Neural progenitor cell (in vitro differentiated cells): ENCODE measurements around the gene ERV3-1. TPM values are rescaled to one million over a fixed set of nuclear protein-coding genes. Genes with fewer than 3 reads are reported as not detected.

Experiments
- DNase-seq: peaks from one replicate; pipeline ENCODE4 v3.0.0-alpha.2; 2016; ENCODE audit warnings: low spot score
- H2AFZ ChIP-seq: fragments of 200-600 bp; sonication (generic); replicated peaks from 2 replicates; pipeline ENCODE4 v1.6.1; 2016; ENCODE audit warnings: antibody characterized with exemption
- H3F3A ChIP-seq: fragments of 200-600 bp; sonication (generic); 2 replicates; pipeline ENCODE4 v1.6.1; 2016; ENCODE audit warnings: antibody characterized with exemption, low read depth
- H3K27ac ChIP-seq: fragments of 200-600 bp; sonication (generic); 2 replicates; pipeline ENCODE4 v1.5.1; 2016; ENCODE audit warnings: mild to moderate bottlenecking
- H3K27me3 ChIP-seq: fragments of 200-600 bp; sonication (generic); 2 replicates; pipeline ENCODE4 v1.6.1; 2016; ENCODE audit warnings: mild to moderate bottlenecking, moderate library complexity
- H3K36me3 ChIP-seq: fragments of 200-600 bp; sonication (generic); 2 replicates; pipeline ENCODE4 v1.5.1; 2016
- H3K4me1 ChIP-seq: fragments of 200-600 bp; sonication (generic); 2 replicates; pipeline ENCODE4 v1.6.1; 2016; ENCODE audit warnings: mixed run types
- H3K4me2 ChIP-seq: fragments of 200-600 bp; sonication (generic); 2 replicates; pipeline ENCODE4 v1.6.1; 2016
- H3K4me3 ChIP-seq: fragments of 200-600 bp; sonication (generic); 2 replicates; pipeline ENCODE4 v1.5.1; 2016
- H3K79me2 ChIP-seq: fragments of 200-600 bp; sonication (generic); 2 replicates; pipeline ENCODE4 v1.6.1; 2016; ENCODE audit warnings: low read depth
- H3K9ac ChIP-seq: fragments of 200-600 bp; sonication (generic); 2 replicates; pipeline ENCODE4 v1.6.1; 2016
- H3K9me3 ChIP-seq: fragments of 200-600 bp; sonication (generic); 2 replicates; pipeline ENCODE4 v1.5.1; 2016; ENCODE audit warnings: low read depth
- H4K20me1 ChIP-seq: fragments of 200-600 bp; sonication (generic); 2 replicates; pipeline ENCODE4 v1.6.1; 2016; ENCODE audit warnings: low read depth
- H3K27ac Mint-ChIP-seq: 3 replicates; pipeline ENCODE4 v1.8.0; 2021; ENCODE audit warnings: mixed read lengths
- H3K27me3 Mint-ChIP-seq: 2 replicates; pipeline ENCODE4 v1.8.0; 2022; ENCODE audit warnings: low read depth, mild to moderate bottlenecking, inconsistent platforms, moderate library complexity, mixed read lengths; ENCODE audit not compliant: insufficient read depth
- H3K36me3 Mint-ChIP-seq: 3 replicates; pipeline ENCODE4 v1.8.0; 2021; ENCODE audit warnings: mixed read lengths
- H3K4me1 Mint-ChIP-seq: 3 replicates; pipeline ENCODE4 v1.8.0; 2021; ENCODE audit warnings: mixed read lengths
- H3K4me3 Mint-ChIP-seq: 3 replicates; pipeline ENCODE4 v1.8.0; 2021; ENCODE audit warnings: mild to moderate bottlenecking, moderate library complexity, mixed read lengths
- H3K9me3 Mint-ChIP-seq: 3 replicates; pipeline ENCODE4 v1.8.0; 2020; ENCODE audit warnings: mixed read lengths
- EZH2 ChIP-seq: fragments of 200-600 bp; sonication (generic); IDR thresholded peaks from 2 replicates; pipeline ENCODE4 v1.6.1; 2017; ENCODE audit warnings: antibody characterized with exemption, mild to moderate bottlenecking, moderate library complexity
- EZH2phosphoT487 ChIP-seq: fragments of 200-600 bp; sonication (generic); IDR thresholded peaks from 2 replicates; pipeline ENCODE4 v1.6.1; 2017; ENCODE audit warnings: antibody characterized with exemption
- total RNA-seq: library from RNA; depleted of rRNA; stranded (reverse); fragments of >200 nt; gene quantifications from 2 replicates; pipeline ENCODE4 v1.2.3, GENCODE V29; 2015; ENCODE audit warnings: low replicate concordance
- TF ChIP-seq, protein P1 (sequence below): fragments of 200-600 bp; sonication (generic); IDR thresholded peaks from 2 replicates; pipeline ENCODE4 v1.5.1; 2017; ENCODE audit warnings: antibody characterized with exemption, mild to moderate bottlenecking

The ERV3-1 gene
- total RNA-seq, 1 donor from 2014 or later, result 50.0 TPM

DNA sequence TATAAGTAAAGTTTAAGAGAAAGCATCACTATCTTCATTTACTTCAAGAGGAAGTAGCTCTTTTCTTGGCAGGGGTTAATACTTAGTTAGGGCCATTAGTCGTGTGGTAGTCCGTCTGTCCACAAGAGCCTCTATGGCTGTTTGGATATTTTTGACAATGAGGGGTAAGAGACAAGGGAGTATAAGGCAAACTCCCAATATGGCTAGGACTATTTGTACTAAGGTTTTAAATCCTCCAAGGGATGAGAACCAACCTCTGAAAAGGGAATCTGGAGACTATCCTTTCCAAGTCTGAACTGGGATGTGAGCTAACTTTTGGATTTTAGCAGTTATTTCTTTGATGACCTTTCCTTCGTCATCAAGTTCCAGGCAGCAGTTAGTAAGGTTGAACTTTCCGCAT, 15.6 kb downstream of the ERV3-1 start, which contains the start of gene ZNF117:
Gene ZNF117, minus strand, starts transcription at position 101 of the 400 bp plus-strand sequence.
- H3K9me3 ChIP-seq, result peaks cover 22% of the 10 kb centered on the region
- H3K4me2 ChIP-seq, result no peak within 1 kb of the TSS
- Mint-ChIP-seq H3K27me3 (peaks cover 5% of the 10 kb centered on the region), H3K27ac (no peak within 1 kb of the TSS), H3K4me1 (no peaks in the 10 kb centered on the region), H3K4me3 (no peak within 1 kb of the TSS), H3K36me3 (peaks cover 87% of the 10 kb centered on the region), H3K9me3 (peaks cover 93% of the 10 kb centered on the region)
- peaks cover 16% of the 10 kb centered on the region for H3K79me2 ChIP-seq
- H3K27me3 ChIP-seq, result no peaks in the 10 kb centered on the region
- peaks cover 40% of the 10 kb centered on the region for H3K36me3 ChIP-seq
- no peaks in the 10 kb centered on the region for H3K4me1 ChIP-seq
- H3K9ac ChIP-seq, result no peak within 1 kb of the TSS
- DNase-seq, result no peak
- H3K4me3 ChIP-seq, result no peak within 1 kb of the TSS
- H3F3A ChIP-seq, result no peaks in the 10 kb centered on the region
- H3K27ac ChIP-seq, result no peak within 1 kb of the TSS
- no peaks in the 10 kb centered on the region for H4K20me1 ChIP-seq
- no peak for TF ChIP-seq EZH2
- TF ChIP-seq, protein P1, sequence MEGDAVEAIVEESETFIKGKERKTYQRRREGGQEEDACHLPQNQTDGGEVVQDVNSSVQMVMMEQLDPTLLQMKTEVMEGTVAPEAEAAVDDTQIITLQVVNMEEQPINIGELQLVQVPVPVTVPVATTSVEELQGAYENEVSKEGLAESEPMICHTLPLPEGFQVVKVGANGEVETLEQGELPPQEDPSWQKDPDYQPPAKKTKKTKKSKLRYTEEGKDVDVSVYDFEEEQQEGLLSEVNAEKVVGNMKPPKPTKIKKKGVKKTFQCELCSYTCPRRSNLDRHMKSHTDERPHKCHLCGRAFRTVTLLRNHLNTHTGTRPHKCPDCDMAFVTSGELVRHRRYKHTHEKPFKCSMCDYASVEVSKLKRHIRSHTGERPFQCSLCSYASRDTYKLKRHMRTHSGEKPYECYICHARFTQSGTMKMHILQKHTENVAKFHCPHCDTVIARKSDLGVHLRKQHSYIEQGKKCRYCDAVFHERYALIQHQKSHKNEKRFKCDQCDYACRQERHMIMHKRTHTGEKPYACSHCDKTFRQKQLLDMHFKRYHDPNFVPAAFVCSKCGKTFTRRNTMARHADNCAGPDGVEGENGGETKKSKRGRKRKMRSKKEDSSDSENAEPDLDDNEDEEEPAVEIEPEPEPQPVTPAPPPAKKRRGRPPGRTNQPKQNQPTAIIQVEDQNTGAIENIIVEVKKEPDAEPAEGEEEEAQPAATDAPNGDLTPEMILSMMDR, result no peak
- TF ChIP-seq EZH2phosphoT487, result no peak
- H2AFZ ChIP-seq, result no peak within 1 kb of the TSS

DNA sequence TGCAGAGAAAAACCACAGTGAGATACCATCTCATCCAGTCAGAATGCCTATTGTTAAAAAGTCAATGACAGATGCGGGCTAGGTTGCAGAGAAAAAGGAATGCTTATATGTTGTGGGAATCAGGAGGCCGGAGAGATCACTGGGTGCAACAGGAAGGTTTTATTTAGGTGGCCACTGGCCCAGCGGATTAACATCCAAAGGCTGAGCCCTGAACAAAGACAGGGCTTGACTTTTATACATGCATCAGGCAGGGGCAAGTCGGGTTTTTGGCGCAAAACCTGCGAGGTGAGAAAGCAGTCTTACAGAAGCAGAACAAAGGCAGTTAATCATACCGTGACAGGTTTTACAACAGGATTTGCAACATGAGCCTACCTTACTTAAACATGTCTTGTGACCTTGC, 16.3 kb downstream of the ERV3-1 start:
- Histone ChIP-seq H3K27me3 (no peaks in the 10 kb centered on the region), H3K9me3 (peaks cover 17% of the 10 kb centered on the region), H2AFZ (no peak overlapping the region), H3K9ac (no peak overlapping the region), H3K4me1 (no peaks in the 10 kb centered on the region), H3K27ac (no peak overlapping the region), H3F3A (no peaks in the 10 kb centered on the region), H3K79me2 (peaks cover 16% of the 10 kb centered on the region), H3K4me2 (no peak overlapping the region), H3K4me3 (no peak overlapping the region), H3K36me3 (peaks cover 47% of the 10 kb centered on the region), H4K20me1 (no peaks in the 10 kb centered on the region)
- no peak for TF ChIP-seq EZH2
- no peak for TF ChIP-seq EZH2phosphoT487
- TF ChIP-seq, protein P1, result no peak
- H3K27ac Mint-ChIP-seq, result no peak overlapping the region
- peaks cover 86% of the 10 kb centered on the region for H3K36me3 Mint-ChIP-seq
- H3K27me3 Mint-ChIP-seq, result peaks cover 5% of the 10 kb centered on the region
- DNase-seq, result no peak
- H3K4me1 Mint-ChIP-seq, result no peaks in the 10 kb centered on the region
- peaks cover 92% of the 10 kb centered on the region for H3K9me3 Mint-ChIP-seq
- H3K4me3 Mint-ChIP-seq, result no peak overlapping the region

DNA sequence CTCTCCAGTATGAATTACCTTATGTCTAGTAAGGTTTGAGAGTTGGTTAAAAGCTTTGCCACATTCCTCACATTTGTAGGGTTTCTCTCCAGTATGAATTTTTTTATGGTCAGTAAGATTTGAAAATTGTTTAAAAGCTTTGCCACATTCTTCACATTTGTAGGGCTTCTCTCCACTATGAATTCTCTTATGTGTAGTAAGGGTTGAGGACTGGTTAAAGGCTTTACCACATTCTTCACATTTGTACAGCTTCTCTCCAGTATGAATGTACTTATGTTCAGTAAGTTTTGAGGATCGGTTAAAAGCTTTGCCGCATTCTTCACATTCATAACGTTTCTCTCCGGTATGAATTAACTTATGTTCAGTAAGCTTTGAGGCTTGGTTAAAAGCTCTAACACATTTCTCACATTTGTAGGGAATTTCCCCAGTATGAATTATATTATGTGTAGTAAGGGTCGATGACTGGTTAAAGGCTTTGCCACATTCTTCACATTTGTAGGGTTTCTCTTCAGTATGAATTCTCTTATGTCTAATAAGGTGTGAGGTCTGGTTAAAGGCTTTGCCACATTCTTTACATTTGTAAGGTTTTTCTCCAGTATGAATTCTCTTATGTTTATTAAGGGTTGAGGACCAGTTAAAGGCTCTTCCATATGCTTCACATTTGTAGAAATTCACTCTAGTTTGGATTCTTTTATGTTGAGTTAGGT, 27.8 kb downstream of the ERV3-1 start:
- Histone ChIP-seq H3K4me3 (no peak overlapping the region), H3K9ac (no peak overlapping the region), H2AFZ (no peak overlapping the region), H3K4me1 (no peaks in the 10 kb centered on the region), H3K27me3 (no peaks in the 10 kb centered on the region), H4K20me1 (no peaks in the 10 kb centered on the region), H3K4me2 (no peak overlapping the region), H3K36me3 (peaks cover 58% of the 10 kb centered on the region), H3K9me3 (peaks cover 66% of the 10 kb centered on the region), H3K79me2 (no peaks in the 10 kb centered on the region), H3F3A (no peaks in the 10 kb centered on the region), H3K27ac (no peak overlapping the region)
- Mint-ChIP-seq H3K9me3 (peaks cover 73% of the 10 kb centered on the region), H3K4me3 (no peak overlapping the region), H3K4me1 (no peaks in the 10 kb centered on the region), H3K27me3 (no peaks in the 10 kb centered on the region), H3K27ac (no peak overlapping the region), H3K36me3 (peaks cover 70% of the 10 kb centered on the region)
- TF ChIP-seq, protein P1, result no peak
- TF ChIP-seq EZH2 (no peak), EZH2phosphoT487 (no peak)
- DNase-seq, result no peak
